ENCODE measurements around the gene CTNND2.

The CTNND2 gene

DNA sequence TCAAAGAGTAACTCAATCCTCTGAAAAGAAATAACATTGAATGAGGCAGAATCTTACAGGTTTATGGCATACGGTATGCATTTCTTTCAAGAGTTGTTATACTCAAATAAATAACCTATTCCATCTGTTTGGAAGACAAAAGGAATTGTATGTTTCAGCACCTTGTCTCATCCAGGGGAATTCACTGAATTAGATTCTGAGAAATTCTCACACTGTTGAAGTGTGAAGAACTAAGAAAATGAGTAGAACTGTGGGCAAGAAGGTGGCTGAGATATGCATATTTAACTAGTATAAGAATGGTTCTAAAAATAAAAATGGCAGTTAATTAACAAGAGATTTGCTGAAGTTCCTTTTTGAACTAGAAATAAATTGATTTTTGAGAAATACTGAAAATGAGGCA is 863.9 kb downstream of the CTNND2 start:
- no CpG with 5 or more reads among the region's 1 CpG for WGBS (ENCODE audit: insufficient coverage)

DNA sequence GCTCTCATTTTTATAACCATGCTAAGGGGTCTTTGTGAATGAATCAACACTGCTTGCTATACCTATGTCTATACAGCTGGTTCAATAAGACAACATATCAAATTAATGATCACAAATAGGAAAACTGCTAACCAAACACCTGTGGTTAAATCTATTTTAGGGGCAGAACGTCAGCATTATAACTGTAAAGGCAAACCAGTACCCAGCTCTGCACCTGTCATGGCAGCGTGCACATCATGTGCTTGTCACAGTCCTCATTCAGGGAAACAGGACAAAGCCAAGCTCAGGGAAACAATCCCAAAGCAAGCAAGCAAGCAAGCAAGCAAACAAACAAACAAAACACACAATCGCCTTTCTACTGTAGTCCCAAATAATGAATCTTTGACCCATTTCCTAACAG is 865.5 kb downstream of the CTNND2 start:
- 87% methylated on average over 3 of the region's 3 CpGs for WGBS (ENCODE audit: insufficient coverage)
- Histone ChIP-seq H3K4me3 (ENCODE audit: control insufficient read depth in 1 of 7, extremely low read depth in 1 of 7, insufficient read depth in 4 of 7, low read depth in 2 of 7, low read length in 6 of 7) (no peak overlapping the region), H3K36me3 (ENCODE audit: control insufficient read depth in 4 of 4, insufficient read depth in 4 of 4, low read length in 3 of 4) (no peaks in the 10 kb centered on the region), H3K9me3 (ENCODE audit: control extremely low read depth in 1 of 5, control insufficient read depth in 4 of 5, insufficient read depth in 2 of 5, low read depth in 1 of 5, low read length in 4 of 5) (no peaks in the 10 kb centered on the region), H3K27me3 (replicated peaks in 2 of 5; ENCODE audit: control insufficient read depth in 4 of 5, insufficient read depth in 5 of 5, low read length in 4 of 5) (no peaks in the 10 kb centered on the region), H3K27ac (ENCODE audit: insufficient read depth in 1 of 2, low read depth in 1 of 2, low read length in 2 of 2, poor library complexity in 1 of 2, severe bottlenecking in 2 of 2) (no peak overlapping the region), H3K4me1 (ENCODE audit: control extremely low read depth in 1 of 4, control insufficient read depth in 4 of 4, insufficient read depth in 4 of 4, low read length in 3 of 4) (no peaks in the 10 kb centered on the region)
- POLR2A ChIA-PET = no interaction called here
- CTCF ChIA-PET = interaction anchor here (0.7 to 1.4 kb wide), 5 partner anchors 8 to 51 kb away, joined by 3 to 5 read pairs (median 4); no protein-coding TSS in a partner anchor
- DNase-seq = no peak

More for the DNA sequence above, 863.9 kb downstream of the CTNND2 start:
- no peaks in the 10 kb centered on the region for H3K9me3 ChIP-seq (ENCODE audit: control extremely low read depth in 1 of 5, control insufficient read depth in 4 of 5, insufficient read depth in 2 of 5, low read depth in 1 of 5, low read length in 4 of 5)
- no peak overlapping the region for H3K27ac ChIP-seq (ENCODE audit: insufficient read depth in 1 of 2, low read depth in 1 of 2, low read length in 2 of 2, poor library complexity in 1 of 2, severe bottlenecking in 2 of 2)
- no peaks in the 10 kb centered on the region for H3K4me1 ChIP-seq (ENCODE audit: control extremely low read depth in 1 of 4, control insufficient read depth in 4 of 4, insufficient read depth in 4 of 4, low read length in 3 of 4)
- ChIA-PET CTCF (no interaction called here), POLR2A (no interaction called here)
- H3K27me3 ChIP-seq (replicated peaks in 2 of 5; ENCODE audit: control insufficient read depth in 4 of 5, insufficient read depth in 5 of 5, low read length in 4 of 5) = no peaks in the 10 kb centered on the region
- H3K36me3 ChIP-seq (ENCODE audit: control insufficient read depth in 4 of 4, insufficient read depth in 4 of 4, low read length in 3 of 4) = no peaks in the 10 kb centered on the region
- DNase-seq = no peak
- no peak overlapping the region for H3K4me3 ChIP-seq (ENCODE audit: control insufficient read depth in 1 of 7, extremely low read depth in 1 of 7, insufficient read depth in 4 of 7, low read depth in 2 of 7, low read length in 6 of 7)

DNA sequence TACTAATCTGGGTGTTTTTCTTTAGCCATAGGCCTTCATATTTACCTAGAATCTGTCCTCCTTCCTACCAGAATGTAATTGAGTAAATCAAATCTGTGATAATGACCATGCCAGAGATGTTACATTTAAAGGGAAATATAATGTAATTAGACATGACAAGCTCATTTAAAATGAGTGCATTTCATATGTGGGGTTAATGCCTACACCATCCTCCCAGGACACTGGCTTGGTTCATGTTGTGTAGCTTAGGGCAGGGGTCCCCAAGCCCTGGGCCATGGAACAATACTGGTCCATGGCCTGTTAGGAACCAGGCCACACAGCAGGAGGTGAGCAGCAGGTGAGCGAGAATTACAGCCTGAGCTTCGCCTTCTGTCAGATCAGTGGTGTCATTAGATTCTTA is 866.3 kb downstream of the CTNND2 start:
- ChIA-PET CTCF (interaction anchor here (0.8 to 1.4 kb wide), 4 partner anchors 9 to 14 kb away, joined by 3 to 5 read pairs (median 4); no protein-coding TSS in a partner anchor), POLR2A (interaction anchor here (0.5 kb wide), 1 partner anchor 43 kb away, joined by 4 read pairs; no protein-coding TSS in a partner anchor)
- Histone ChIP-seq H3K9me3 (ENCODE audit: control extremely low read depth in 1 of 5, control insufficient read depth in 4 of 5, insufficient read depth in 2 of 5, low read depth in 1 of 5, low read length in 4 of 5) (no peaks in the 10 kb centered on the region), H3K36me3 (ENCODE audit: control insufficient read depth in 4 of 4, insufficient read depth in 4 of 4, low read length in 3 of 4) (no peaks in the 10 kb centered on the region), H3K27ac (ENCODE audit: insufficient read depth in 1 of 2, low read depth in 1 of 2, low read length in 2 of 2, poor library complexity in 1 of 2, severe bottlenecking in 2 of 2) (no peak overlapping the region), H3K4me3 (ENCODE audit: control insufficient read depth in 1 of 7, extremely low read depth in 1 of 7, insufficient read depth in 4 of 7, low read depth in 2 of 7, low read length in 6 of 7) (no peak overlapping the region), H3K27me3 (replicated peaks in 2 of 5; ENCODE audit: control insufficient read depth in 4 of 5, insufficient read depth in 5 of 5, low read length in 4 of 5) (no peaks in the 10 kb centered on the region), H3K4me1 (ENCODE audit: control extremely low read depth in 1 of 4, control insufficient read depth in 4 of 4, insufficient read depth in 4 of 4, low read length in 3 of 4) (no peaks in the 10 kb centered on the region)
- no peak for DNase-seq
- WGBS (ENCODE audit: insufficient coverage) = 100% methylated on average over 2 of the region's 2 CpGs

DNA sequence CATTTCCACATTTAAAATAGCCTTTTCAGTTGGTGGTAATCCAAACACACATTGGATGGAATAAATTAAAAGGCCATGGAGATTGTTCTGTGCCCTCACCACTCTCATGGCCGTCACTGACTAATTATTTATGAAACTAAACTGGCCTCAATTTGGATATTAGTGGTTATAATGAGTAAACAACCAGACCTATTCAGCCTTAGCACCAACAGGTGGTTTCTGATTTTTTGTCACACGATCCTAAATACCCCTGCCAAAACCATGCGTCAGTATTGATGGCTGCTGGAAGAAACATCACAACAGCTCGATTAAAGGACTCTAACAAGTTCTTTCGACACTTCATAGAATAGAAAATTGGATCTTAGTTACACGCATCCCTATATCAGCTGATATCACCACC is 867.2 kb downstream of the CTNND2 start:
- POLR2A ChIA-PET = no interaction called here
- no peaks in the 10 kb centered on the region for H3K4me1 ChIP-seq (ENCODE audit: control extremely low read depth in 1 of 4, control insufficient read depth in 4 of 4, insufficient read depth in 4 of 4, low read length in 3 of 4)
- peaks cover 0 to under 1% (median 0%) of the 10 kb centered on the region in 5 experiments for H3K9me3 ChIP-seq (ENCODE audit: control extremely low read depth in 1 of 5, control insufficient read depth in 4 of 5, insufficient read depth in 2 of 5, low read depth in 1 of 5, low read length in 4 of 5)
- no peak overlapping the region for H3K4me3 ChIP-seq (ENCODE audit: control insufficient read depth in 1 of 7, extremely low read depth in 1 of 7, insufficient read depth in 4 of 7, low read depth in 2 of 7, low read length in 6 of 7)
- H3K27me3 ChIP-seq (replicated peaks in 2 of 5; ENCODE audit: control insufficient read depth in 4 of 5, insufficient read depth in 5 of 5, low read length in 4 of 5) = no peaks in the 10 kb centered on the region
- WGBS (ENCODE audit: insufficient coverage) = 100% methylated on average over 4 of the region's 6 CpGs
- H3K27ac ChIP-seq (ENCODE audit: insufficient read depth in 1 of 2, low read depth in 1 of 2, low read length in 2 of 2, poor library complexity in 1 of 2, severe bottlenecking in 2 of 2) = no peak overlapping the region
- CTCF ChIA-PET = no interaction called here
- DNase-seq = no peak
- H3K36me3 ChIP-seq (ENCODE audit: control insufficient read depth in 4 of 4, insufficient read depth in 4 of 4, low read length in 3 of 4) = no peaks in the 10 kb centered on the region

DNA sequence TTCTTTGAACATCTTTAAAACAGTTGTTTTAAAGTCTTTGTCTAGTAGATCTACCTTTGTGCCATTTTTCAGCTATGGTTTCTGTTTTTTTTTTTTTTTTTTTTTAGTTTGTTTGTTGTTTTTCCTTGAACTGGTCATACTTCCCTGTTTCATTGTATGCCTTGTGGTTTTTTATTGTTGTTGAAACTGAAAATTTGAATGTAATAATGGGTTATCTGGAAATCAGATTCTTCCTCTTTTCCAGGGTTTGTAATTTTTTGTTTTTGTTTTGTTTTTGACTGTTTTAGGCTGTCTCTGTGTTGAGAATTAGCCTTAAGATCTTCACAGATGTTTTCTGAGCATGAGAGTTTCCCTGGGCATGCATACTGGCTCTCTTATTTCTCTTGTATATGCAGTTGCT is 873.6 kb downstream of the CTNND2 start:
- DNase-seq = no peak
- peaks cover 2 to 22% (median 6%) of the 10 kb centered on the region in 5 experiments for H3K9me3 ChIP-seq (ENCODE audit: control extremely low read depth in 1 of 5, control insufficient read depth in 4 of 5, insufficient read depth in 2 of 5, low read depth in 1 of 5, low read length in 4 of 5)
- H3K4me3 ChIP-seq (ENCODE audit: control insufficient read depth in 1 of 7, extremely low read depth in 1 of 7, insufficient read depth in 4 of 7, low read depth in 2 of 7, low read length in 6 of 7) = no peak overlapping the region
- no peak overlapping the region for H3K27ac ChIP-seq (ENCODE audit: insufficient read depth in 1 of 2, low read depth in 1 of 2, low read length in 2 of 2, poor library complexity in 1 of 2, severe bottlenecking in 2 of 2)
- H3K27me3 ChIP-seq (replicated peaks in 2 of 5; ENCODE audit: control insufficient read depth in 4 of 5, insufficient read depth in 5 of 5, low read length in 4 of 5) = no peaks in the 10 kb centered on the region
- peaks cover 0 to 5% (median 4%) of the 10 kb centered on the region in 4 experiments for H3K4me1 ChIP-seq (ENCODE audit: control extremely low read depth in 1 of 4, control insufficient read depth in 4 of 4, insufficient read depth in 4 of 4, low read length in 3 of 4)
- ChIA-PET CTCF (no interaction called here), POLR2A (no interaction called here)
- no peaks in the 10 kb centered on the region for H3K36me3 ChIP-seq (ENCODE audit: control insufficient read depth in 4 of 4, insufficient read depth in 4 of 4, low read length in 3 of 4)

DNA sequence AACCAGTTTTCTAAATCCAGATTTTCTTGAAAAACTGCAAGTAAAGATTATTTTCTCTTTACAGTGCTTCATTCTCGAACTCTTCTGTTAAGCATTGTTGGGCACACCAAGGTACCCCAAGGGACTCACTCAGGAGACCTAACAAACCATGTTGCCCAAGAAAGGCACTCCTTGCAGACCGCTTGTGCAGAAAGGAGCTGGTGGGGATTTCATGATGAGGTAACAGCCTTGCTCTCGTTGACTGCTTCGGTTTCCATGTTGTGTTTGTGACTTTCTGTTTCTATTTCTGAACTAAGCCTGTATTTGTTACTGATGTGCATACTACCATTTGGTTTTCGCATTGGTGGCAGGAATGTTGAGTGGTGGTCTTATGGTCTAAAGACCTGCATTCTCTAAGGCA is 876.6 kb downstream of the CTNND2 start:
- 100% methylated on average over 4 of the region's 5 CpGs for WGBS (ENCODE audit: insufficient coverage)

DNA sequence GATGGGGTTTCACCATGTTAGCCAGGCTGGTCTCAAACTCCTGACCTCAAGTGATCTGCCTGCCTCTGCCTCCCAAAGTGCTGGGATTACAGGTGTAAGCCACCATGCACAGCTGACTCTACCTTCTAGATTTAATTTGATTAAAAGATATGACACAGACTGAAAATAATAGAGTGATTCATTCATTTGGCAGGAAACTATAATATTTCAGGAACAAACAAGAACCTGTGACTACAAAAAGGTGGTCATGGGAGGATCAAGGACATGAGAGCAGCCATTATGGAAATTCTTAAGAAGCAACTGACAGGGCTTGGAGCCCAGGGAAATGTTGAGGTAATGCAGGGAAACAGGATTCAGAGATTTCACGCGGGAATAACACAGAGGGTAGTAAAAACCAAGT is 877.7 kb downstream of the CTNND2 start:
- Histone ChIP-seq H3K27me3 (replicated peaks in 2 of 5; ENCODE audit: control insufficient read depth in 4 of 5, insufficient read depth in 5 of 5, low read length in 4 of 5) (no peaks in the 10 kb centered on the region), H3K27ac (ENCODE audit: insufficient read depth in 1 of 2, low read depth in 1 of 2, low read length in 2 of 2, poor library complexity in 1 of 2, severe bottlenecking in 2 of 2) (no peak overlapping the region), H3K4me3 (ENCODE audit: control insufficient read depth in 1 of 7, extremely low read depth in 1 of 7, insufficient read depth in 4 of 7, low read depth in 2 of 7, low read length in 6 of 7) (no peak overlapping the region), H3K9me3 (ENCODE audit: control extremely low read depth in 1 of 5, control insufficient read depth in 4 of 5, insufficient read depth in 2 of 5, low read depth in 1 of 5, low read length in 4 of 5) (peaks cover 1 to 17% (median 6%) of the 10 kb centered on the region in 5 experiments), H3K36me3 (ENCODE audit: control insufficient read depth in 4 of 4, insufficient read depth in 4 of 4, low read length in 3 of 4) (no peaks in the 10 kb centered on the region), H3K4me1 (ENCODE audit: control extremely low read depth in 1 of 4, control insufficient read depth in 4 of 4, insufficient read depth in 4 of 4, low read length in 3 of 4) (peaks cover 4 to 7% (median 6%) of the 10 kb centered on the region in 4 experiments)
- ChIA-PET CTCF (interaction anchor here (1.6 to 2.0 kb wide), 2 partner anchors 9 to 12 kb away, joined by 5 to 7 read pairs; no protein-coding TSS in a partner anchor), POLR2A (no interaction called here)
- WGBS (ENCODE audit: insufficient coverage) = no CpG with 5 or more reads among the region's 2 CpGs
- no peak for DNase-seq

More for the DNA sequence above, 876.6 kb downstream of the CTNND2 start:
- Histone ChIP-seq H3K27ac (ENCODE audit: insufficient read depth in 1 of 2, low read depth in 1 of 2, low read length in 2 of 2, poor library complexity in 1 of 2, severe bottlenecking in 2 of 2) (no peak overlapping the region), H3K4me1 (ENCODE audit: control extremely low read depth in 1 of 4, control insufficient read depth in 4 of 4, insufficient read depth in 4 of 4, low read length in 3 of 4) (peaks cover 4 to 7% (median 6%) of the 10 kb centered on the region in 4 experiments), H3K27me3 (replicated peaks in 2 of 5; ENCODE audit: control insufficient read depth in 4 of 5, insufficient read depth in 5 of 5, low read length in 4 of 5) (no peaks in the 10 kb centered on the region), H3K36me3 (ENCODE audit: control insufficient read depth in 4 of 4, insufficient read depth in 4 of 4, low read length in 3 of 4) (no peaks in the 10 kb centered on the region), H3K9me3 (ENCODE audit: control extremely low read depth in 1 of 5, control insufficient read depth in 4 of 5, insufficient read depth in 2 of 5, low read depth in 1 of 5, low read length in 4 of 5) (peaks cover 2 to 22% (median 6%) of the 10 kb centered on the region in 5 experiments), H3K4me3 (ENCODE audit: control insufficient read depth in 1 of 7, extremely low read depth in 1 of 7, insufficient read depth in 4 of 7, low read depth in 2 of 7, low read length in 6 of 7) (no peak overlapping the region)
- no peak for DNase-seq
- CTCF ChIA-PET = no interaction called here
- POLR2A ChIA-PET = no interaction called here

Measured in common myeloid progenitor, CD34-positive (primary cell).